NCI-H2227 treated with DMSO at 0.1 percent for 48 hours (cell line): ENCODE results near the gene CBLB.

Experiments used
- DNase-seq: peaks from one replicate; lab custom pipeline; 2025; lab: John Stamatoyannopoulos, UW

The CBLB gene

DNA sequence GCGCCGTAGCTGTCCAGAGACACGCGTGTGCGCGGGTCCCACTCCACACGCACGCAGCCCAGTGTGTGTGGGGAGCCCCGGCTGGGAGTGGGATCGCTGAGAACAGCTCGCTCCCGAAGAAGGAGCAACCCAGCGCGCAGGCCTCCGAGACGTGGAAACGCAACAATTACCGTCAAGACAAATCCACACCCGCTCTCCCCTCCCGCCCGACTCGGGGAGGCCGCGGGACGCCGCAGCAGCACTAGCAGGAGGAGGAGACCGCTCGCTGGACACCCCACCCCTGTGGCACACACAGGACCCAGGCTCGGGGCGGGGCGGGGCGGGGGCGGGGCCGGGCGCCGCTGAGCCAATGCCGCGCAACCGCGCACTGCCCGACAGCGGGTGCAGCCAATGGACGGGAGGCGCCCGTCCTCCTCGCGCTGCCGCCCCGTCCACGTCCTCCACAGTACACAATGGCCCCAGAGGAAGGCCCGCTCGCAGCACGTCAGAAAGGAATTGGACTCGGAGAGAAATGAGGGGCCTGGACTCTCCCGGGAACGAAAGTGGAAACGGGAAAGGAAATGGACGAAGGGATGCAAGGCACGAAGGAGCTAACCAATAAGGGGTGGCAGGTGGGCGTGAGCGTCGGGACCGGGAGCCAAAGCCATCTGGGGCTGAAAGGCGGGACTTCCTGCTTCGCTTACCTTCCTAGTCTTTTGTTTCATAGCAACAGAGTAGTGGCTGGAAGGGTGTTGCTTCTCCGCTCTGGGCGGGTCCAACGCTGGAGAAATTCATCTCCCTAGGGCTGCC, at the start of gene CBLB:
Gene CBLB, minus strand, starts transcription at position 271 of the 789 bp plus-strand sequence. CDS start 1,435 bp downstream, outside the sequence.
- peak; percentile 92 for DNase-seq

DNA sequence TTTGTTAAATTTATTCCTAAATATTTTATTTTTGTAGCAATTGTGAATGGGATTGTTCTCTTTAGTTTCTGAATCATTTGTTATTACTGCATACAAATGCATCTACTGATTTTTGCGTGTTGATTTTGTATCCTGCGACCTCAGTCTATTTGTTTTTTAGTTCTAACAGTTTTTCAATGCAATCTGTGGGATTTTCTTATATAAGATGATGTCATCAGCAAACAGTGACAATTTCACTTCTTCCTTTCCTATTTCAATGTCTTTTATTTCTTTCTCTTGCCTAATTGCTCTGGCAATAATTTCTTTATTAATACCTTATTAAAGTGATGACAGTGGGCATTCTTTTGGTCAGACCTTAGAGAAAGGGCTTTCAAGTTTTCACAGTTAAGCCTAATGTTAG, 48.0 kb upstream of the CBLB start:
- DNase-seq, result no peak

DNA sequence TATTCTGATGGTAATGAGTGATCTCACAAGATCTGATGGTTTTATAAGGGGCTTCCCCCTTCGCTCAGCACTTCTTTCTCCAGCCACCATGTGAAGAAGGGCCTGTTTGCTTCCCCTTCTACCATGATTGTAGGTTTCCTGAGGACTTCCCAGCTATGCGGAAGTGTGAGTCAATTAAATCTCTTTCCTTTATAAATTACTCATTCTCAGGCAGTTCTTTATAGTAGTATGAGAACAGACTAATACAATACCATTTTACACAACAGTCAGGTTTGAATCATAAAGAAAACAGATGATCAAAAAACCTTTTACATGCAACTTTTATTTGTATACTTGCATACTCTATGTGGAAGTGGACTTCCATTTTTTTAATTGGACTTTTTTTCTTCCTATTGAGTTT, 46.7 kb upstream of the CBLB start:
- no peak for DNase-seq

DNA sequence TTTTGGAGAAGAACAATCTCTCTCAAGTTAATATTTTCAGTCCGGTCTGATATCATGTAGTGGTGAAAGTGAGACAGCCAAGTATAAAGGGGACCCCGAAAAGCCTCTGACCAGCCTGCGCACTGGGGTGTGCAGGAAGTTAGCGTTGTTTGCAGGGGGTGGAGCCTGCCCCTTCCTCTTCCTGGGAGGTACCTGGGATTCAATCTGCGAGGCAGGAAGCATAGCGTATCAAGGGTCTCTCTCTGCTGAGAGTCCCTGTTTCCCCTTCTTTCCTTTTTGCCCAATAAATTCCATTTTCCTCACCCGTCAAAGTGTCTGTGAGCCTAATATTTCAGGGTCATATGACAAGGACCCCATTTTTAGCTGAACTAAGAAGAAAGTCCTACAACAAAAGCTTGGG, 44.8 kb upstream of the CBLB start:
- no peak for DNase-seq

DNA sequence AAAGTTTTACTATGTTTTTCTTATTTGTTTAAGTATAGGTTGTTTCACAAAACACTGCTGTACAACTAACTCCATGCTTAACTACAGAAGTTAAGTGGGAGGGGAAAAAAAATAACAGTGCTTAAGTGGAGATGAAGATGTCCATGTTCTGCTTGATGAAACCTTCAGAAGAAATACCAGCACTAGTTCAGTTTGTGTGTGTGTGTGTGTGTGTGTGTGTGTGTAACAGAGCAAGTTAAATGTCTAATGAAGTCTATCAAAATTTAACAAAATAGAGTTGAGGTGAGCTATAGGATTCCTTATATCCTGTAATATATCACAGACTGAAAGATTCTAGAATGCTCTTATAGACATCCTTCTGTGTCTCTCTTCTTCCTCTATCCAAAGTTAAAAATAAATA, 44.1 kb upstream of the CBLB start:
- no peak for DNase-seq

DNA sequence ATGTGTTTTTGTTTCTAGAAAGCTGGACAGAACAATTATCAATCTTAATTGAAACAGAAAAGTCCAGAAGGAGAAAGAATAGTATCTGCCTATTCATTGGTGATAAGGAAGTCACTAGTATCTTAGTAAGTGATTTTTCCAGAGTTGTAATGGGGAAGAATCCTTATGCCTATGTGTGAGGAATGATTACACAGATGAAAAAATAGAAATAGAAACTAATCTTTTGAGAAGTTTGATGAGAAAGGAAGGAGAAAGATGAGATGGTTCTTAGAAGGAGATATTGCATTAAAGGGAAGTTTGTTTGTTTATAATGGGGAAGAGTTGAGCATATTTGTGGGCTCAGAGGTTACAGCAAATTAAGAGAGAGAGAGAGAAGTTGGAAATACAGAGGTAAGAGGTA, 42.7 kb upstream of the CBLB start:
- no peak for DNase-seq

DNA sequence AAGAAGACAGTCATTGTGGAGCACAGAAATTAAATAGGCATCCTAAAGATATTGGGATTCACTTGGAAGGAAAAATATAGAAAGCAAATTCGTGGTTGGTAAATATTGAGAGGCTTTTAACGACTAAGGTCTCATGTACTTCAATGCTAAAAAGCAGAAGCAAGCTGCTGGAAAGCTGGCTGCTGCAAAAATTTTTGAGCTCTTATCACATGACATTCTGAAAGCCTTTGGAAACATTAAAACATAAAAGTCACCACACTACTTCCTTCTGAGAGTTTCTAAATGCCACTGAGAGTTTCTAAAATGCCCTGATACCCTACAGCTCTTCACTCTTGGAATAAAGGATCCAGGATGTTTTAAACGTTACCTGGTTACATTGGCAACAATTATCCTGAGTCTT, 39.0 kb upstream of the CBLB start:
- no peak for DNase-seq

DNA sequence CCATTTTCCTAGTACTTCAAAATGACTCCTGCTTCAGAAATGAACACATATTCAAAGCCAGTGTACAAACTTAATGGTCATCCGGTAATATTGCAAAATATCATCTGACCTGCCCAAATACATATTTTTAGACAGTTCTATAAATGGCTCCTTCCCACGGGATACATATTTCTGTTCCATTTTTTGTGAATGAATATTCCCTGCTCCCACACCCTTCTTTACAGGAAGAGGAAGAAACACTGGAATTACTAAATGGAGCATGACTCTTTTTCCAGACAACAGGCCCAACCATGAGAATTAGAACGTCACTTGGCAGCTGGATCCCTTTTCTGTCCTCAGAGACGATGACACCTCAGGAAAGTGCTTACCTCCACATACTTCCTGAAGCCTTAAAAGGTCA, 38.0 kb upstream of the CBLB start:
- DNase-seq, result no peak

DNA sequence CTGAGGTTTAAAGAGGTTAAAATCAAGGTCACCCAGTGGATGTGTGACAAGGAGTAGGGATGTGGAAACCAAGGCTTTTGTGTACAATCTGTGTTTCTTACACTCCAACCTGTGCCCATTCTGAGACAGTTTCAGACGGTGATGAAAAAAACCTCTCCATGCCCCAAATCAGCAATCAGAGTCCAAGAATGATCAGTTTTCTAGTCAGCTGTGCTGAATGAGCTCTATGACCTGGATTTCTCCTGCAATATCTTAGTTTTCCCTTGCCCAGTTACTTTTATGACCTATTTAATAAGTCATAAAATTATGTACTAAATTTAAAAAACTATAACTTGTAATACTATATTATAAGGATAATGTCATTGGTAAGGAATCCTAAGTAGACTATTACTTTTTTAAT, 37.5 kb upstream of the CBLB start:
- DNase-seq, result no peak

DNA sequence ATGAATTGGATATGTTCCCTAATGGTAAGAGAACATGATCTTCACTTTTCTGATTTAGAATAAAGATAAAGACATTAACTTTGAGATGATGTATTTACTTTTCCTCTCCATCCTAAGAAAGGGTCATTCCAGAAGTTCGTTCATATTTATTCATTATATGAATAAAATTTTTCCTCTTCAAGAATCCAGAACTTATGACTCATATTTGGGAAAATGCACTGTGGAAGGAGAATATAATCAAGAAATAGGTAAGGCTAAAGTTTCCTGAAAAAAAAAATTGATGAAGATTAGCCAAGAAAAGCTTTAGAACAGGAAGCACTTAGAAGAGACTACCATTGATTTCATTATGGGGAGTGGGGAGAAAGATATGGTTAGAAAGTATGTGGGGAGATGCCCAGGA, 36.5 kb upstream of the CBLB start:
- no peak for DNase-seq

DNA sequence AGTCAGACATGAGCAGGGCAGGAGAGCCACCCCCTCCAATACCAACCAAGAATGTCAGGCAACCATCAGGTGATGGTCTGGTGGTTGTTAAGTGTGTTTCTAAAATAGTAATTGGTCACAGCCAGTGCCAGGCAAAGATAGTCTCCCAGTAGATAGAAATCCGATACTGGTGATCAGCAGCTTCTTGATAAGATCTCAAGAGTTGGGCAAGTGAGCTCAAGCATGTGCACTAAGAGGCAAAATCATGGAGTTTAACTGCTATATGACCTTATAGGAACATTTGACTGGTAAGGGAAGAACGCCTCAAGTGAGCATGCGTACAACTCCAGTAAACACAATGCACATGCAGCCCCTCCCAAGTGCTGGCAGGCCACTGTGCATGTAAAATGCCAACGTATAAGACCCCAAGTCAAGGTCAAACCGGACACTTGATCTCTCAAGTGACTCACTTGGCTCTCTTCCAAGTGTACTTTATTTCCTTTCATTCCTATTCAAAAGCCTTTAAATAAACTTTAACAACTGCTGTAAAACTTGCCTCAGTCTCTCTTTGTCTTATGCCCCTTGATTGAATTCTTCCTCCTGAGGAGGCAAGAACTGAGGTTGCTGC, 36.0 kb upstream of the CBLB start:
- no peak for DNase-seq

DNA sequence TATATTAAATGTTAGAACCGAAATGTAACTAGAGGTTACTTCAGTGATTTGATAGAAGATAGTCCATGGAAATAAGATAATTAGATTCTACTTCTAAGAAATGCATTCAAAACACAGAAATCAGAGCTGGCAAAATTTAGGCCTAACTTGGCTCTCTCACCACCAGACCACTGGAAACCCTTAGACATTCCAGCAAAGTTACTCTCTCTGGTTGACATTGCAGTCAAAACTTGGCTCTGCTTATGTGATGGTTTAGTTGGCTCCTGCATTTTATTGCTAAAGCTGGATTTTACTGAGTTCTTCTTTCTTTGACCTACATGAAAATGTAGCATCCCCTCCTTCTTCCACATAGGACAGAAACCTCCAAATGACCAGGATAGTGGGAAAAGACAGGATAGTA, 35.4 kb upstream of the CBLB start:
- no peak for DNase-seq

DNA sequence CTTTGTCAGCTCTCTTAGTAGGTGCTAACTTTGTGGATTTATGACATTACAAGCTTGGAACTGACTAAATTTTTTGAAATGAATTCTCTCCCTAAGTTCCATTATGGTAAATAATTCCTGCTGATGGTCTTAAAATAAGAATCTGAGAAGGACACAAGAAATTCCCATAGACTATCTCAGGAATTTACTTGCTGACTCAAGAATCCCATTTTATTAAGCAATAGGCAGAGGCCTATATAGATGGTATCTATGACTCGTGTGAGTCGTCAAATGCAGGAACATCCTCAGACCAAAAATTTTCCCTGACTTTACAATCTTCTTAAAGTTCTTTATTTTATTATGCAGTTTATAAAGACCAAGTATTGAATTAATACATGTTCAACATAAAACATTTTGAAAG, 30.7 kb upstream of the CBLB start:
- no peak for DNase-seq

DNA sequence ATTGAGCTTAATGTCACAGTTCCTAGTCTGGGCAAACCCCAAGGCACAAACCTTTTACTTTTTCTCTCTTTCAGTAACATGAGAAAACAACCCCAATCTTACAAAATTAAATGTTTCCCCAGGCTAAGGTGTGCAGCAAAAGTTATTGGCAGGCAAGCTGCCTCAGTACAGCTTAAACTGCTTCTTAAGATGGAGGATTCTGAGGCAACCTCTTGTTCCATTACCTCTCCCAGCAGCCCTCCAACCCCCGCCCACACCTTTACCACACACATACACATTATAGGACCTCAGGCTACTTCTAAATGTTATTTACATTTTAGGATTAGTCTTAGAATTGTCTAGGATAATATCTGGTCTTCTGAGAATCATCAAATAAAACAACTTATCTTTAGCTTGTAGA, 22.3 kb upstream of the CBLB start:
- no peak for DNase-seq

DNA sequence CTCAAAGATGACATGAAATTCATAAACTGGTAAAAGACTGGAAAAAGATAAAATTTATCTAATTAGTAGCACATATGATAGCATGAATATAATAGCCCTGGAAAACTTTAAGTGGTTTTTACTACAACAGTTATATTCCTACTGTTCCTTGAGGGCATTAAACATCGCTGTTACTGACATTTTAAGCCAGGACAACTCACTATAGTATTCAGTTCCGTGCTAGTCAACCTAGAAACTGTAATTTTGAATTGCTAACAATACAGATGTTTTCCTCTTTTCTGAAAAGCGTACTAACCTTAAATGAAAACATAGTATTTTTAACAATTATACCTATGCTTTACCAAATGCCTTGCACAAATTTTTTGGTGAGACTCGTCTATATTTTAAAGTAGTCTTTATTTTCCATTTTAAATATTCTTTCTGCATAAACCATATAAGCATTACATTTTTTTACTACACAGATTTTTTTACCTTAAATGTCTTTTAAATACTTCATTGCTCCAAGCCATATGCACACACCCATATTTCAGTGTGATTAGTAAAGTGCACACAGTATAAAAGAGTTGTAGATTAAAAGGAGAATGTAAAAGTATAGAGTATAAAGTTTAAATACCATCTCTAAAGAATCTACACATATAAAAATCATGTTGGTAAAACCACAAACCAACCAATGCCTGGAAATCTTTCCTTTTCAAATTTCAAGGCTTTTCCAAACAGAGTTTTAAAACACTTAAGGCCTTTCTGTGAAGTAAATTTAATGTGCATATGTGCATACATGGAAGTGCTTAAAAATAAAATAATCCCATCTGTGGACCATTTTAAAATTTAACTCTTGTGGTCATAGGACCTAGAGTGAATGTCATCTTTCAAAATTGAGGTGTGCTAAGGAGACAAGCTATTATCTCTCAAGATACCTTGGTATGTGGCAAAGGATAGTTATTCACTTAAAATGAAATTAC, 20.1 kb upstream of the CBLB start:
- DNase-seq, result no peak

DNA sequence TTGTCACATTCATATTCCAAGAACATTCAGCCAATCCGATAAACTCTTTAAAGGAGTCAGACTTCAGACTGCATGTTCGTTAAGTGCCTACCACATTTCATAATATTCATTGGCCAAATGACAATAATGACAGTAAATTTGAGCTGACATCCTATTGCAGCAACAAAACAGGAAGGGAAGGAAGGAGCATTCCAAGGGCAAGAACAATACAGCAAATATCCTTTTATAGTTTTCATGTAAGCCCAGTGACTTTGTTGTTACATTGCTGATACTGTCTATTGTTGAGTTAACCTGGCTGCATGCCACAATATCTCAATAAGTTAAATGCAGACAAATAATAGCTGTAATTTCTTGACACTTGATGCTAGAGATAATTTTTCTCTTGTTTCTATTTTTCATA, 16.4 kb upstream of the CBLB start:
- DNase-seq, result no peak

DNA sequence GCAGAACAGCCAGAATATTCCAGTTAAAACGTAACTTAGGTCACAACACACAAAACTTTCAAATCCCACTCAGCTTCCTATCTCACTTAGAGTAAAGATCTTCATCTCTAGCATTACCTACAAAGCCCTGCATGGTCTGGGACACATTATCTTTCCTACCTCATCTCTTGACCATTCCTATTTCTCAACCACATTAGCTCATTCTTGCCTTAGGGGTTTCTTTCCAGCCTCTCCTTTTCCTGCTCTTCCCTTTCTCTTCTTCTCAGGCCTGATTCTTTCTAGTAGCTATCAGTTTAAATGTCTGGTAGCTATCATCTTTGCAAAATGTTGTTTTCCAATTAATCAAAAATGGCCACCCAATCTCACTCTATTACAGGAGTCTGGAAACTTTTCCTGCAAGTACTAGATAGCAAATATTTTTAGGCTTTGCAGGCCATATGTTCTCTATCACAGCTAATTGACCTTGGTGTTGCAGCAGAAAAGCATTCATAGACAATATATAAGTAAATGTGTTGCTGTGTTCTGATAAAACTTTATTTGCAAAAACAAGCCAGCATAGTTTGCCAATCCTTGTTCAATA, 15.1 kb upstream of the CBLB start:
- DNase-seq, result no peak

DNA sequence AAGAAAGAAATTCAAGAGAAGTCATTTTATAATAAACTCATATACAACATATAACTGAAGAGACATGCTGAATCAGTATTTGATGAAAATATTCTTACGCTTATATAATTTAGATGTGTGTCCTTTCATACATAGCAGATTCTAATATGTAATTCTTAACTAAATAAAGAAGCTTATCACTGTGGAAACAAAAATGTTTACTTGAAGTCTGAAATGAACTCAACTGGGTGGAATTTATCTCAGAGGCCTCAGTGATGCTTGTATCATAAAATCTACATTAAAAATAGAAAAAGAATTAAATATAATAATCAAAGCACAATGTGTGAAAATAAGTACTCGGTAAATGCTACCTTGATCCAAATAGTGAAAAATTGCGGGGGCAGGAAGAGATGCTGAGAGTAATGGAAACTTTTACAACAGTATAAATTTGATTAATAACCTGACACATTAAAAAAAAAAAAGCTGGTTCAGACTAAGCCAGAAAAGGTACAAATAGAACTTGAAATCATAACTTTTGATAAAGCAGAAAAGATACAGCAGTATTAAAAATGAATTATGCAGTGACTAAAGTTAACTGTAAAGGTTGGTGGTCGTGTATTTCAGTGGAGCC, 12.0 kb upstream of the CBLB start:
- DNase-seq, result no peak

DNA sequence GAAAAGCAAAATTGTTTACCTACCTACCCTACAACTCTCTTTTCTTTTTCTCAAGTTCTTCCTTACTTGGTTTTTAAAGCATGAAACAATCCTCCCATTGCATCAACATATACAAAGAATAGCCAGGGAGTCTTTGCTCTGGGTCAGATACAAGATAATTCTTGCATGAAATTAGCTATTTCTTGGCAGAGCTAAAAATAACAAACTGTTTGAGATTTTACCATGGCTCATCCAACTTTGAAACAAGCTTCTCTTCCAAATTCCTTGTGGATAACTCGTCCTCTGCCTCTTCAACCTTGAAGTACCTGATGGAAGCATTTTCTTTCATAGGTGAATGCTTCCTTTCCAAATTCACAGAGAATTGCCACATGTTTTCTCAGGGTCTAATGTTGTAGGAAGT, 9.2 kb upstream of the CBLB start:
- DNase-seq, result no peak

DNA sequence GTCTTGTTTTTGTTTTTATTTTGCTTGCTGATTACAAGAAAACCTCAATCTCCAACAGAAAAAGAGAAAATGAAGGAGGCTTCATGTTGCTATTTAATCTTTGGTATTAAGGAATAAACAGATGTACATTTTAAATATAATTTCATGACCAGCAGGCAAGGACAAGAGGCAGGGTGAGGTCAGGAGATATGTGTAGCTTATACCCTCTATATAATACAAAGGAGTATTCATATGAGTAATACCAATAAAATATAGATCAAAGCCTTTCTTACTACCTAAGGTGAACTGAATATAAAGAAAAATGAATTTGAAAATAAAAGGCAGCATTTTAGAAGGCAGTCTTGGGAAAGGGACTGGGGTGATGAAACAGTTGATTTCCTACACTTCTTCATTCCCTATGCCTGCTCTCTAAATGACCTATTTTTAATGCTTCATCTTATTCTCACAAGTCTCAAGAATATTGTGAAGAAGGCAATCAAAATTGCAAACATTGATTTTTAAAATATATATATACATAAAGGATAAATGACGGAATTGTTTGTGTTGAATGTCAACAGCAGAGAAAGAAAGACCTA, 8.6 kb upstream of the CBLB start:
- DNase-seq, result no peak

DNA sequence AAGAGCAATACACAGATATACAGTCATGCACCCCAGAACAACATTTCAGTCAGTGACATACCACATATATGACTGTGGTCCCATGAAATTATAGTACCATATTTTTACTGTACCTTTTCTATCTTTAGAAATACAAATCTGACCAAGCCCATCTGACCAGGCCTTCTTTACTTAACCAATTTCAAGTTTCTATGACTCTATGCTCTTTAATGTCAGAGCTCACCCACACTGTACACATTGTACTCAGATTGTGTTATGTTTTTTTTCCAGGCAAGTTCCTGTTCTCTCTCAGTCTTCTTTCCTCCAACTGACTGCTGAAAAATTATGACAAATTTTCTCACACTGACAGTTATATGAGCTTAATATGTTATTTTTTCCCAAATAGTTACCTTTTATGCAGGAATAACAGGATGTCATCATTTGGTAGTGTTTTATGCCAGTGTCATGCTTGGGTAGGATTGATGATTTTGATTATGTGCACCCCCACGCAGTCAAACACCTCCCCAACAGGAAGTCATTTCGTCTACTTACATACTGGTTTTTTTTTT, 8.0 kb upstream of the CBLB start:
- DNase-seq, result no peak
